Measurements from ENCODE around the gene XNDC1N. TPM values are rescaled to one million over a fixed set of nuclear protein-coding genes. Genes with fewer than 3 reads are reported as not detected.

XNDC1N gene
- total RNA-seq, result 6.2 and 6.7 TPM in 2 replicates

GRCh38 chr11:71927820-71928736 lies at the start of gene XNDC1N:
Gene XNDC1N (minus strand): TSS chr11:71928594. CDS start chr11:71923353, 5,241 bp downstream.

GRCh38 chr11:71928737-71929443 lies 496 bp upstream of the XNDC1N start, which contains the start of gene RNF121:
Gene RNF121 (plus strand): TSS chr11:71929046. CDS start chr11:71929062, 16 bp downstream.

Other genes with a start within 250 kb of the XNDC1N start
- not detected in 2 replicates for gene DEFB108B, start 95.4 kb downstream of the XNDC1N start, total RNA-seq
- not detected in 2 replicates for gene DEFB131B, start 50.1 kb downstream of the XNDC1N start, total RNA-seq
- gene RNF121, start 452 bp upstream of the XNDC1N start, total RNA-seq, result 27.2 and 29.1 TPM in 2 replicates
- gene IL18BP, start 70.3 kb upstream of the XNDC1N start, total RNA-seq, result 0.65 and 4.2 TPM in 2 replicates
- 107 and 204 TPM in 2 replicates for gene NUMA1, start 151.9 kb upstream of the XNDC1N start, total RNA-seq
- 3.0 and 3.6 TPM in 2 replicates for gene LRRC51, start 152.3 kb upstream of the XNDC1N start, total RNA-seq
- 136 and 143 TPM in 2 replicates for gene LAMTOR1, start 174.7 kb upstream of the XNDC1N start, total RNA-seq
- not detected in 2 replicates for gene TOMT, start 177.3 kb upstream of the XNDC1N start, total RNA-seq
- 14.7 and 25.6 TPM in 2 replicates for gene ANAPC15, start 184.1 kb upstream of the XNDC1N start, total RNA-seq
- gene FOLR3, start 207.1 kb upstream of the XNDC1N start, total RNA-seq, result not detected in 2 replicates